Measurements from ENCODE around the gene CHCHD3.

CHCHD3 gene

DNA sequence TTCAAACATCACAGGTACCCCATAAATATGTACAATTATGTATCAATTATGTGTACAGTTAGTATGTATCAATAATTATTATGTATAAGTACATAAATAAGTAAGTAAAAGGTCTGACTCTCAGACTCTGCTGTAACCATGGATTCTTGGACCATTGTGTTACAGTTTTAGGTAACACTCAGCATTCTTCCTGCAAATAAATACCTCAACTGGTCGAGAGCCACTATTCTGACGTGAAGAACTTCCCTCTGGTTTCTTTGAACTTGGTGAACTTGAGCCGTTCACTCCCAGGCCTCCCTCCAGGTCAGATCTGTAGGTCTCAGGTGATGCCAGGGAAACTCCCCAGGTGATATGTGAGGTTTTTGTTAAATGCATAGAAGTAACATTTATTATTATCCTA lies 313.8 kb downstream of the CHCHD3 start:
- no peak for DNase-seq (ENCODE audit: extremely low read depth, low read depth)
- TF ChIP-seq, protein P1, sequence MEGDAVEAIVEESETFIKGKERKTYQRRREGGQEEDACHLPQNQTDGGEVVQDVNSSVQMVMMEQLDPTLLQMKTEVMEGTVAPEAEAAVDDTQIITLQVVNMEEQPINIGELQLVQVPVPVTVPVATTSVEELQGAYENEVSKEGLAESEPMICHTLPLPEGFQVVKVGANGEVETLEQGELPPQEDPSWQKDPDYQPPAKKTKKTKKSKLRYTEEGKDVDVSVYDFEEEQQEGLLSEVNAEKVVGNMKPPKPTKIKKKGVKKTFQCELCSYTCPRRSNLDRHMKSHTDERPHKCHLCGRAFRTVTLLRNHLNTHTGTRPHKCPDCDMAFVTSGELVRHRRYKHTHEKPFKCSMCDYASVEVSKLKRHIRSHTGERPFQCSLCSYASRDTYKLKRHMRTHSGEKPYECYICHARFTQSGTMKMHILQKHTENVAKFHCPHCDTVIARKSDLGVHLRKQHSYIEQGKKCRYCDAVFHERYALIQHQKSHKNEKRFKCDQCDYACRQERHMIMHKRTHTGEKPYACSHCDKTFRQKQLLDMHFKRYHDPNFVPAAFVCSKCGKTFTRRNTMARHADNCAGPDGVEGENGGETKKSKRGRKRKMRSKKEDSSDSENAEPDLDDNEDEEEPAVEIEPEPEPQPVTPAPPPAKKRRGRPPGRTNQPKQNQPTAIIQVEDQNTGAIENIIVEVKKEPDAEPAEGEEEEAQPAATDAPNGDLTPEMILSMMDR (IDR thresholded peaks at IDR 0.05; ENCODE audit: low read depth, low read length), result no peak

DNA sequence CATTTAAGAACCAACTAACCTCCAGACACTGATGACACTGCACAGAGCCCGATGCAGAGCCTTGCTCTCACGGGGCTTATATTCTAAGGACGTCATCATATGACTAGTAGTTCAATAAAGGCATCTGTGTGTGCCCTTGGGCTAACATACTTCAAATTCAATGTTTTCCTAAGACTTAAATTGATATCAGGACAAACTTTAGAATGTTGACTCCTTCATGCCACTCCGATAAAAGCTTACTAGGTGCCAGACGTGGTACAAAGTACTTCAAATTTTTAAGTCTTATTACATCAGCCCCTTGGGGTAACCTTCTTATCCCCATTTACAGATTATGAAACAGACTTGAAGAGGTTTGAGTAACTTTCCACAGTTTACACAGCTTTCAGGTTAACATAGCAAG lies 314.5 kb downstream of the CHCHD3 start:
- DNase-seq (ENCODE audit: extremely low read depth, low read depth), result no peak
- TF ChIP-seq, protein P1 (IDR thresholded peaks at IDR 0.05; ENCODE audit: low read depth, low read length), result no peak

DNA sequence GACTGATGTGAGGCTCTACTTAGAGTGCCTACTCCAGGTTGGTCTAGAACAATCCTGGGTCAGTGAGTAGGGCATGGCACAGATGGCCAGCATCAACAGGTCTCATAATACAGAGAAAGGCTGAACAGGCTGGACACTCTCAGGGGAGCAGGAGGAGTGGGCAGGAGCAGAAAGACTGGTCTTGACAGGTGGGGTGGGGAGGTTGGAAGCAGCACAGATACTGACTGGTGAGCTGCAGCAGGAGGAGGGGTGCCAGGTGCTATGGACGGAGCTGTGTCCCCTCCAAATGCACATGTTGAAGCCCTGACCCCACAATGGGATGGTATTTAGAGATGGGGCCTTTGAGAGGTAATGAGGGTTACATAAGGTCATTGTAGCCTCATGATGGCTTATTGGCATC lies 315.2 kb downstream of the CHCHD3 start:
- TF ChIP-seq, protein P1 (IDR thresholded peaks at IDR 0.05; ENCODE audit: low read depth, low read length), result no peak
- DNase-seq (ENCODE audit: extremely low read depth, low read depth), result no peak

DNA sequence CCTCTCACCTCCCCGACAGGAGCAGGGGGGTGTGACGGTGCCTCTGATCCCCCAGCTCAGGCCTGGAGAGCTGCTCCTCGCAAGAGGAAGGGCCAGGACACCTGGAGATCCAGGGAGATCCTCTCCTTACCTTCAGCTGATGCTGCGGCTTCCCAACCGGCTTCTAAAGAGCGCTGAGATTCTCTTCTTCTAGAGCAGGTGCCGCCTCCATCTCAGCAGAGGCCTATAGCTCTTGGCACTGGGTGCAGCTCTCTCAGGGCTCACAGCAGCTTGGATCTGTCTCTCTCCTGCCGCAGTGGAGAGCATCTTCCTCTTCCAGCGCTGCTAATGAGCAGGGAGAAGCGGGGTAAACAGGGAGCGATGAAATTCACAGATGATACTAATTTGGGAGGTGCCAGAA lies 316.0 kb downstream of the CHCHD3 start:
- TF ChIP-seq, protein P1 (IDR thresholded peaks at IDR 0.05; ENCODE audit: low read depth, low read length), result no peak
- no peak for DNase-seq (ENCODE audit: extremely low read depth, low read depth)

DNA sequence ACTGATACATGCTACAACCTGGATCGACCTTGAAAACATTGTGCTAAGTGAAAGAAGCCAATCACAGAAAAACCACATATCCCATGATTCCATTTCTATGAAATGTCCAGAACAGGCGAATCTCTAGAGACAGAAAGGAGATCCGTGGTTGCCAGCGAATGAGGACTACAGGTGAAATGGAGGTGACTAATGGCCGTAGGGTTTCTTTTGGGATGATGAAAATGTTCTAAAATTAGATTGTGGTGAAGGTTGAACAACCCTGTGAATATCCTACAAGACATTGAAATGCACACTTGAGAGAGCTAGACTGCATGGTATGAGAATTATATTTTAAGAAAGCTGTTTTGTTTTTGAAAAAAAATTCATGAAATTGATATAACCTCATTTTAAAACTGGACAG lies 317.1 kb downstream of the CHCHD3 start:
- DNase-seq (ENCODE audit: extremely low read depth, low read depth), result no peak
- TF ChIP-seq, protein P1 (IDR thresholded peaks at IDR 0.05; ENCODE audit: low read depth, low read length), result no peak

DNA sequence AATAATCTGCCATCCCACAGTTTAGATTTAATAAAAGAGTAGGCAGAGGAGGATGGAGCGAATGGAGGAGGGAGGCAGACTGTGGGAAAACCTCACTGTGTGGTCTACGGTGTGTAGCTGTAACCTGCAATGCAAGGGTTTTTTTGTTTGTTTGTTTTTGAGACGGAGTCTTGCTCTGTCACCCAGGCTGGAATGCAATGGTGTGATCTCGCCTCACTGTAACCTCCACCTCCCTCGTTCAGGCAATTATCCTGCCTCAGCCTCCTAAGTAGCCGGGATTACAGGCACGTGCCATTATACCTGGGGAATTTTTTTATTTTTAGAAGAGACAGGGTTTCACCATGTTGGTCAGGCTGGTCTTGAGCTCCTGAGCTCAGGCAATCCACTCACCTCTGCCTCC lies 321.0 kb downstream of the CHCHD3 start:
- TF ChIP-seq, protein P1 (IDR thresholded peaks at IDR 0.05; ENCODE audit: low read depth, low read length), result no peak
- DNase-seq (ENCODE audit: extremely low read depth, low read depth), result no peak

DNA sequence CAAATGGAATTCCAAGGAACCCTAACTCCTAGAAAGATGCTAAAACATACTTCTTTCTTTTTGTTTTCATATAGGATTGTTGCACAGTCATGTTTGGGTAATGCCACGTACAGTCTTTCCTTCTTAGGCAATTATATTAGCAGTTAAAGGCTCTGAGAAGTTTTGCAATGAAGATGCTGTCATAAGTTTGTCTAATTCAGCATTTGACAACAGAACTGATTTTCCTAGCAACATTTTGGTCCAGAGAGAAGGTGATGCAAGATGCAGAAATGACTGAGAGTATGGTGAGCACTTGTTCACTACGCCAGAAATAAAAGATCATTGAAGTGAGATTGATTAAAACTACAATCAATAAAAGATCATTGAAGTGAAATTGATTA lies 321.7 kb downstream of the CHCHD3 start:
- DNase-seq (ENCODE audit: extremely low read depth, low read depth), result no peak
- TF ChIP-seq, protein P1 (IDR thresholded peaks at IDR 0.05; ENCODE audit: low read depth, low read length), result no peak

All from AG09319 (cell line).